GM12892 (cell line): ENCODE measurements around the gene MMP14.
A peak's percentile ranks its signal among the peaks of the same experiment; 100 is the strongest.
"Not testable (repeated sequence)": the region's sequence is repeated elsewhere in the genome, so short reads cannot be mapped to it uniquely, and the experiment has no call there.

ENCODE experiments used
- DNase-seq: peaks from one replicate; pipeline ENCODE4 v3.0.0; 2011; ENCODE audit not compliant: insufficient read length
- FAIRE-seq: peaks from 2 replicates; lab custom pipeline; 2011; peaks lifted over from hg19 to GRCh38; lab: Jason Lieb, UNC
- POLR2A ChIP-seq: IDR thresholded peaks from 2 replicates; pipeline ENCODE4 v1.6.1; 2011; ENCODE audit warnings: low read depth, low read length, control low read depth
- POLR2AphosphoS5 ChIP-seq: IDR thresholded peaks from 2 replicates; pipeline ENCODE4 v1.6.1; 2011; ENCODE audit warnings: low read depth, low read length, control low read depth
- TAF1 ChIP-seq: IDR thresholded peaks from 2 replicates; pipeline ENCODE4 v1.6.1; 2011; ENCODE audit warnings: low read depth, mild to moderate bottlenecking, control low read depth, low read length, borderline replicate concordance

Gene MMP14

DNA sequence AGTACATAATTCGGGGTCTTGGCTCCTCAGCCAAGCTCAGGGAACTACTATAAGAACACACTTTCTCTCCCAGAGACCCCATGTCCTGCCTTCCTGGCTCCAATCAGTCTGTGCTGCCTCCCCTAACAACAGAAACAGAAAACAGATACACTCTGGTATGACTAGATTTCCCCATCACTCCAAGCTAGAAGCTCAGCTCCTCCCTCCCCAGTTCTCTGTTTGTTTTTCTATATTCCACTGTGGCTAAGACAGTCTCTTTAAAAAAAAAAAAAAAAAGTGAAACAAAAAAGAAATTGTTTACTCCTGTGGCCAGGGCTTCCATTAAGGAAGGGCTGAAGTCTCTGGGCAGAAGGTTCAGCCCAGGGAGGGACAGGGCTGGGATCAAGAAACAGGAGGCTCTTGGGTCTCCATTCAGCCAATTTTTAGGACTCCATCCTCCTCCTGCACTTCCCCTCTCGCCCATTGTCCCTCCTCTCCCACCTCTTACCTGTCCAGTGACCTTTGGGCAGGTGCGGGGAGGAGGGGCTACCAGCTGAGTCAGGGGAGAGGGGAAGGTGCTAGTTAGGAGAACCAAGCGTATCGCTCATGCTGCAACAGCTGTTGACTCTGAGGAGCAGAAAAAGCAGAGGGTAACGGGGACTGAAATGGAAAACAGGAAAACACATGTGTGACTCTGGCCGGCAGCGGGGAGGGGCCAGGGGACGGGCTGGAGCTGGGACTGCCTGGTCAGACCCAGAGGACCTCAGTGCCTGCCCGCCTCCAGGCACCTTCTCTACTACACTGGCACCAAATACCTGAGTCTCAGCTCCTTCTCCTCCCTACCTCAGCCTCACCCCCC lies 17.0 kb upstream of the MMP14 start:
- no peak for DNase-seq
- TF ChIP-seq POLR2A (0 out of 2 replicates have a peak, but pooled peaks have one; percentile 27), TAF1 (no peak), POLR2AphosphoS5 (no peak)
- peak; percentile 44 for FAIRE-seq

DNA sequence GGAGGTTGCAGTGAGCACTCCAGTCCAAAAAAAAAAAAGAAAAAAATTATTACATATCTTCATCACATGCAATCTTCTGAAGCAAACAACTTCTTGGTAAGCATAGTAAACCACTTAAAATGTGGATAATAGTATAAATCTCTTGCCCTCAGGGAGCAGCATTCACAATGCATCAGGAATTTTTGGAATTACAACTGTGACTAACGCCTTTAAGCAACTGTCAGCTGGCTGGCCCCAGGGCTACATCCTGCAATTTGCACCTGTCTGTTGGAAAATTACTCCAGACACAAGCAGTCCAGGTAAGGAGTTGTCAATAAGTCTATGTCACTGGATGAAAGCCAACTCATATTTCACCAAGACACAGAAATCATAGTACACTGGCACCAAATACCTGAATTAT lies 15.7 kb upstream of the MMP14 start:
- FAIRE-seq, result no peak
- DNase-seq, result no peak
- TF ChIP-seq TAF1, result no peak
- TF ChIP-seq POLR2AphosphoS5, result no peak
- TF ChIP-seq POLR2A, result no peak

DNA sequence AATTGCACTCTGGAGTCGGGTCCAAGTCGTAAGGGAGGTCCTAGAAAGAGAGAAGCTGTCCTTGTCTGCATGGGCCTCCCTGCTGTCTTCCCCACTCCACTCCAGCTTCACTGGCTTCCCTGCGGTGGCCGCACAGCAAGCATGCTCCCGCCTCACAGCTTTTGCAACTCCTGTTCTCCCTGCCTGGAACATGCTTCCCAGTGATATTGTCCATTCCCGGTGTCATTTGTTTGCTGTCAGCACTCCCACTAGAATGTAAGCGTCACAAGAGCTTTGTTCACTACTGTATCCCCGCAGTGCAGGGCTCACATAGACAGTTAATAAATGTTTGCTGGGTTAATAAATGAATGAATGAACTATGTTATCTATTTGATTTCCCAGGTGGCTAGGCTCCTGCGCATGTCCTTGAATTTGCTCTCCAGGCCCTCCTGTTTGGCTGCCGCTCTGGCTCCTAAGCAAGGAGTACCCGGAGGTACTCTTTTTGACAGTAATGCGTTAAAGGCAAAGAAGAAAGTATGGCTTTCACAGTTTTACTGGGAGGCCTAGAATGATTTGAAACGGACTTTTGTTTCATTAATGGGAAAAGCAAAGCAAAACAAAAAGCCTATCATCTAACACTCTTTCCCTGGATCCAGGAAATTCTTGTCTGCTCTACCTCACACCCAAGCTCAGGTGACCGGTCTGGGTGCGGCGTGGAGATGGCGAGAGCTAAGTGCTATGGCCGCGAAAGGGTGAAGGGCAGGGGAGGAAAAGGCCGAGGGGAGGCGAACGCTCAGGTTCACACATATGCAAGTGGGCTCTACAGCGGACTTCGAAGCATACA lies 15.0 kb upstream of the MMP14 start:
- no peak for FAIRE-seq
- TF ChIP-seq TAF1, result no peak
- TF ChIP-seq POLR2A, result no peak
- TF ChIP-seq POLR2AphosphoS5, result no peak
- no peak for DNase-seq

DNA sequence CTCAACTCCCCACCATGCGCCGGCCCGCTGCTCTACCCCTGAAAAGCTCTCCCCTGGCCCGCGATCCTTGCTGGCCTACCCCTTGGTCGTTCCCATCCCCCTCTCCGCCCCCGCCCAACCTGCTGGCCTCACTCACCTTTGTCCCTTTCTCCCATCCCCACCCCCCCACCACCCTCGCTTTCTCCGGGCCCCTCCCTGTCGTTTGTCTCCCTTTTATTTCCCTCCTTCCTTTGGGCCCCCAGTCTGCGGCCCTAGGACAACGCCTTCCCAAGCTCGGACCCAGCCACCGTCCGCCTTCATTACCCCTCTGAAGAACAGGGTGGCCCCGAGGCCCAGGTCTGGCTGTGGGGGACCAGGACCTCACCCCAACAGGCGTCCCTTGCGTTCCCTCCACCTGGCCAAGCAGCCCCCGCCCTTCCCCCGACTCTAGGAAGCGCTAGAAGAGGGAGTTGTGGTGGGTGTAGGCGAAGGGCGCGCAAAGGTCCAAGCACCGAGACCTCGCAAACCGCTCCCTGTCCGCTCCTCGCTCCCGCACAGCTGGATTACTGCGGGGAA lies 14.3 kb upstream of the MMP14 start:
- no peak for TF ChIP-seq POLR2AphosphoS5
- TF ChIP-seq TAF1, result no peak
- no peak for TF ChIP-seq POLR2A
- DNase-seq (no peak), FAIRE-seq (no peak)

DNA sequence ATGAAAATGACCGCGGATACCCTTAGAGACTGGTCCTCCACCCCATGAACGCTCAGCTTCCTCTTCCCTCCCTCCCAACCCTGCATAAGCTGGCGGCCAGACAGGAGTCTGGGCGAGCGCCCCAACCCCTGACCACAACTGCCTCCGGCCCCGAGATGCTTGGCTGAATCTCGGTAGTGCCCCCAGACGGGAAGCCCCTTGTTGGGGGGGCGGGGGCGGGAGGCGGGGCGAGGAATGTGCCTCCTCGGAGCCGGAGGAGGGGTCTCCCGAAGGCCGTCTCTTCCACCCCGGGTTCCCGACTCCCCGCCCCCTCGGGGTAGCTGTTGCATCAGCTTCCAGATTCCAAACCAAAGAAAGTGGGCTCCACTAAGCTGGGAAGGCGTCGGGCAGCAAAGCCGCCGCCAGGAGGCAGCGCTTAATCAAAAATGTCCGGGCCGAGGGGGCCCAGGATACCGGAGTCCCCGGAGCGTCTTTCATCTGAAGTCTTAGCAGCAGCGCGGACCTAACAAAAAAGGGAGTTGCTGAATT lies 13.8 kb upstream of the MMP14 start:
- FAIRE-seq (peak; percentile 33), DNase-seq (peak; percentile 70)
- TF ChIP-seq TAF1, result no peak
- TF ChIP-seq POLR2A, result peak; percentile 63

DNA sequence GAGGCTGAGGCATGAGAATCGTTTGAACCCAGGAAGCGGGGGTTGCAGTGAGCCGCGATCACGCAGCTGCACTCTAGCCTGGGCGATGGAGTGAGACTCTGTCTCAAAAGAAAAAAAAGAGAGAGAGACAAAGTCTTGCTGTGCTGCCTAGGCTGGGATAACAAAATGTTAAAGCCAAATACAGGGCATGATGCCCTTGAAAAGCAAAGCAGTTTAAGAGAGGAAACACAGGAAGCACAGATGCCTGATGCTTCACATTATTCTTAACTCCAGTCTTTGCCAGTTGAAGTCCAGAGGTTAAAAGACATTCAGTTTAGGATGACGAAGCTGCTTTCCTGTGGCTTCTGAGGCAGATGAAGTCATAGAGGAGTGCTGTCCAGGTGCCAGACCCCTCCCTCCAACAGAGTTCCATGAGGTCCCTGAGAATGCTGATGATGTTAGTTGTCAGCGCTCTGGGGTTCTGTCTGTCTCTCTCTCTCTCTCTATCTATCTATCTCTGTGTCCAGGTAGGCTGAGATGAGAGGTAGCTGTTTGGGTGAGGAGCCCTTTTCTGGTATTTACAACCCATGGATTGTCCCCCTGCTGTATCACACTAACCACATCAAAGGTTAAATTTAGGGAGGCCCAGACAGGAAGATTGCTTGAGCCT lies 11.6 kb upstream of the MMP14 start:
- DNase-seq, result no peak
- FAIRE-seq, result no peak
- TF ChIP-seq TAF1 (no peak), POLR2A (no peak), POLR2AphosphoS5 (no peak)

DNA sequence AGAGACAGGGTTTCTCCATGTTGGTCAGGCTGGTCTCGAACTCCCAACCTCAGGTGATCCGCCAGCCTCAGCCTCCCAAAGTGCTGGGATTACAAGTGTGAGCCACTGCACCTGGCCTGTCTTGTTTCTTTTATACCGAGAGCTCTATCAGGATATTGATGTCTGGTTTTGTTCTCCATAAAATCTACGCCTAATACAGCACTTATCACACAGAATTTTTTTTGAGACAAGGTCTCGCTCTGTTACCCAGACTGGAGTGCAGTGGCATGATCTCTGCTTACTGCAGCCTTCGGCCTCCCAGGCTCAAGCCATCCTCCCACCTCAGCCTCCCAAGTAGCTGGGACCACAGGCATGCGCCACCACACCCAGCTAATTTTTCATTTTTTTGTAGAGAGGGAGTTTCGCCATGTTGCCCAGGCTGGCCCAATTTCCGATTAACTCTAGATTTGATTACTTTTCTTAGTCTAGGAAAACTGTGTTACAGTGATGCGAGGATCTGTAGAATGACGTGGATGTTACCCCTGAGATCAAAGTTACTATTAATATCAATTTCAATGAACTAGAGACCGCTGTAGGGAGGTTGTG lies 7.2 kb upstream of the MMP14 start:
- FAIRE-seq, result not testable (repeated sequence)

DNA sequence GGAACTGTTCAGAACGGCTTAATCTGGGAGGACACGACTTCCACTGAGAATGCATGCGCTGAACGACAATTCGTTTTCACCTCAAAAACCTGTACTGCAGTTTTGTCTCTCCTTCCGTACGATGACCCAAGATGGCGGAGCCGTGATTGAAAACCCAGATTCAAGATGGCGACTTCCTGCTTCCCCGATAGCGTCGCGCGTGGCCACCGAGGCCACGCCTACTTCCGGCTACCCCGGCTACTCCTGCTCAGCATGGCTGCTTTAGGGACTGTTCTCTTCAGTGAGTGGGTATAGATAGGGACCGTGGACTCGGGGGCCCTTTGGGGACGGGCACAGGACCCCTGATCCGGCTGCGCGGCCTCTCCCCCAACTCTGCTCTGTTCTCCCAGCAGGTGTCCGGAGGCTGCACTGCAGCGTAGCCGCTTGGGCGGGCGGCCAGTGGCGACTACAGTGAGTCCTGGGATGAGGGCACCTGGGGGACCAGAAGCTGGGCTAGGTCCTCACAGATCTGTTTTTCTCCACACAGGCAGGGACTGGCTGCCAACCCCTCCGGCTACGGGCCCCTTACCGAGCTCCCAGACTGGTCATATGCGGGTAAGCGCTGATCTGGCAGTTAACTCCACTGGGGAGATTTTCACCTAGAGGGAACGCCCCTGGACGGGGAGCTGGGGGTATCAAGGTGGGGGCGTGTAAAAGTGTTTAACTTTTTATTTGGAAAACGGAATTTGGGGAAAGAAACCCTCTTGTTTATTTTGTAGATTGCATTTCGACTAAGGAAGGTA lies 6.5 kb upstream of the MMP14 start, which contains the start of gene MRPL52:
MRPL52 (plus strand) TSS at position 227 of the 782 bp plus-strand sequence; CDS start at position 253, 26 bp downstream.
- TF ChIP-seq POLR2AphosphoS5, result peak; percentile 66; the same call in 1 of the 2 replicates
- TF ChIP-seq POLR2A, result peak; percentile 76
- peak; percentile 78 for TF ChIP-seq TAF1
- FAIRE-seq (peak; percentile 92), DNase-seq (peak; percentile 79)

More for the DNA sequence above, 7.2 kb upstream of the MMP14 start:
- DNase-seq, result not testable (repeated sequence)

DNA sequence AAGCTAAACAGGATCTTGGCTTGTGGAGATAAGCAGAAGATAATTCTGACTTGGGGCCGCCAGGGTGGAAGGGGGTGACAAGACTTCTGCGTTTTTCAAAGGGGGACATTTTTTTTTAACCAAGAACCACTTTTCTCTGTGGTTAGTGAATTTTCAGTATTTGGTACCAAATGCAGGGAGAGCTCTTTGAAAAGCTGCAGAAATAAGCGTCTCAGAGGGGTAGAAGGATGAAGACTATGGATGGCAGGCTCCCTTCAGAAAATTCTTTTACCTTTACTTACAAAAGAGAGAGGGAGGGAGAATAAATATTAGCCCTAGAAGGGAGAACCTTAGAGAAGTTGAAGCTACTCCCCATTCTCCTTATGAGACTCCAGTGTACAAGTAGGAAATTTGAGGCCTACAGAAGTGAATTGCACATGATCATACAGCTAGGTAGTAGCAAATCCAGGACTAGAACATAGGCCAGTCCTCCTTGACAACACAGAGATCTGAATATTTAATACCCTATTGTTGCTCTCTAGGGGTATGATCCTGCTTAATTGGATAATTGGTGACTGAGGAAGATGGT lies 5.9 kb upstream of the MMP14 start:
- no peak for TF ChIP-seq POLR2AphosphoS5
- no peak for TF ChIP-seq TAF1
- TF ChIP-seq POLR2A, result no peak
- DNase-seq (no peak), FAIRE-seq (no peak)

DNA sequence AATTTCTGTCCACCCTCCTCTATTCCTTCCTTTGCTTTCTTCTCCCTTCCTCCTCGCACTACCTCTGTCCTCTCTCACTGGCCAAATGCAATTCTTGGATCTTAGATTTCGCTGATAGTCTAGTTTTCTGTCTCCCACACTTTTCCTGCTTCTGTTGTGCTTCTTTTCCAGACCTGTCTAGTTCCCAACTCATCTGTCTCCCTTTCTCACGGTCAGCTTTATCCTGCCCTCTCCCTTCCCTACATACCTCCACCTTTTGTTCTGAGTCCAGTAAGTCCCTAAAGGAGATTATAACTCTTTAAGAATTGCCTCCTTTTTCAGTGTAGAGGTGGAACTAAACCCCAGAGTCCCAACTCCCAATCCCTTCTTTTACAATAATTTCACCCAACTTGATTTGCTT lies 880 bp upstream of the MMP14 start:
- FAIRE-seq (no peak), DNase-seq (no peak)
- TF ChIP-seq POLR2AphosphoS5 (no peak), POLR2A (no peak), TAF1 (no peak)
